HepG2 (cell line): ENCODE data around the gene CELSR3. TPM values are rescaled to one million over a fixed set of nuclear protein-coding genes. Genes with fewer than 3 reads are reported as not detected.
A peak's percentile ranks its signal among the peaks of the same experiment; 100 is the strongest.

Experiments
- ARNT ChIP-seq: fragments of 450-650 bp; IDR thresholded peaks from 2 replicates; pipeline ENCODE4 v1.6.1; 2017
- MTA1 ChIP-seq: sonication (generic); formaldehyde crosslinking; IDR thresholded peaks from 2 replicates; pipeline ENCODE4 v1.4.0; 2020; ENCODE audit warnings: missing genetic modification reagents, mild to moderate bottlenecking, borderline replicate concordance
- NR2F2 ChIP-seq: IDR thresholded peaks from 2 replicates; pipeline ENCODE4 v1.6.1; 2012; ENCODE audit warnings: low read depth, inconsistent platforms, borderline replicate concordance
- PLRG1 ChIP-seq: fragments of 450-650 bp; conservative IDR thresholded peaks from 2 replicates; pipeline ENCODE4 v1.6.1; 2016
- RCOR2 ChIP-seq: IDR thresholded peaks from 2 replicates; pipeline ENCODE4 v1.6.1; 2016; ENCODE audit warnings: missing biosample characterization, missing genetic modification reagents
- RFX1 ChIP-seq: fragments of 450-650 bp; IDR thresholded peaks from 2 replicates; pipeline ENCODE4 v1.6.1; 2017
- SYNCRIP ChIP-seq: fragments of 200-400 bp; formaldehyde crosslinking; IDR thresholded peaks from 2 replicates; pipeline ENCODE4 v1.6.1; 2018; ENCODE audit warnings: mild to moderate bottlenecking, low read depth, low read length; ENCODE audit not compliant: insufficient read depth
- TAF15 ChIP-seq: fragments of 200-400 bp; formaldehyde crosslinking; IDR thresholded peaks from one replicate; pipeline ENCODE4 v1.6.1; 2018; ENCODE audit warnings: mild to moderate bottlenecking, low read depth, low read length; ENCODE audit not compliant: poor library complexity, severe bottlenecking
- ZNF24 ChIP-seq: fragments of 450-650 bp; IDR thresholded peaks from 2 replicates; pipeline ENCODE4 v1.6.1; 2017; ENCODE audit warnings: antibody characterized with exemption, mild to moderate bottlenecking
- ZNF253 ChIP-seq: sonication (generic); formaldehyde crosslinking; IDR thresholded peaks from 2 replicates; pipeline ENCODE4 v1.8.0; 2022; ENCODE audit warnings: mild to moderate bottlenecking, missing genetic modification reagents, borderline replicate concordance
- ZNF317 ChIP-seq: sonication (generic); formaldehyde crosslinking; IDR thresholded peaks from 2 replicates; pipeline ENCODE4 v1.5.0; 2020; ENCODE audit warnings: mild to moderate bottlenecking, missing genetic modification reagents
- ZNF549 ChIP-seq: sonication (generic); formaldehyde crosslinking; IDR thresholded peaks from 2 replicates; pipeline ENCODE4 v1.5.0; 2020; ENCODE audit warnings: missing genetic modification reagents
- polyA plus RNA-seq, 8 experiments: library from polyadenylated mRNA; depleted of rRNA in 3 of 8; stranded (reverse) in 7 of 8; unstranded in 1 of 8; fragments of >200 nt; fragmentation: Illumina TruSeq in 4 of 8; extraction: Trizol in 4 of 8; gene quantifications; 2 replicates each; pipeline versions ENCODE4 v1.2.1 to v1.2.3, GENCODE V29; 2011 to 2016; ENCODE audit warnings: low read depth in 4 of 8, missing spikeins in 1 of 8, mixed read lengths in 1 of 8; ENCODE audit not compliant: insufficient read depth in 1 of 8
- total RNA-seq, 5 experiments: library from RNA; depleted of rRNA; stranded (reverse); fragments of >200 nt; fragmentation: Illumina TruSeq; extraction: Trizol; gene quantifications; 2 replicates each; pipeline ENCODE4 v1.2.3, GENCODE V29; 2016; ENCODE audit warnings: low read depth in 1 of 5
- TF ChIP-seq, protein P1 (sequence below): sonication (generic); formaldehyde crosslinking; IDR thresholded peaks from 2 replicates; pipeline ENCODE4 v1.4.0; 2020; ENCODE audit warnings: missing genetic modification reagents

CELSR3 gene
- total and polyA plus RNA-seq, 2 of the 13 experiments (the other 11 are each of a cell fraction or from before 2014, with no cell fraction given): 5.4 to 6.7 TPM

DNA sequence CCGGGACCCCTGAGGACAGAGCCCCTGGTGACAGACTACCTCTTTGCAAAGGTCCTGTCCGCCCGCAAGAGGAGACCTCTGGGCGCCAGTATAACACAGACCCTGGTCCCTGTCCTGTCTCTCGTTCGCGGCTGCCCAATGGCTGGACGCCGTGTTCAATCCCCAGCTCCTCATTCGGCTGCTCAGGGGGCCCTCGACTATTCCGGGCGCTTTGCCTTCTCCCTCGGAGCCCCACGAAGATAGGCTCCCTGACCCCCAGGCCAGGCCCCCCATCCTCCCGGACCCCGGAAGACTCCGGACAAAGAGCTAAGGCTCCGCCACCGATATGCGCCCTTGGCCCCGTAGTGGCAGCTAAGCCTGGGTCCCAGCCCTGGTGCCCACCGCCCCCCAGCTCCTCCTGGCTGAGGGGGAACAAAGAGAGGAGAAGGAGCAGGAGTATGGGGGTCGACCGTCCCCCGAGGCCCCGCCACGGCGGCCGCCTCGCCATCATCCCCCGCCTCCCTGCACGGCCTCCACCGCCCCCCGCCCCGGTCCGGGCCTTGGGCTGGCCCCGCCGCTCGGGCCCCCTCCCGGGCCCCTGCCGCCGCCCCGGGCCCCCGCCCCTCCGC is 437 bp downstream of the CELSR3 start (continued):
- TF ChIP-seq, protein P1, sequence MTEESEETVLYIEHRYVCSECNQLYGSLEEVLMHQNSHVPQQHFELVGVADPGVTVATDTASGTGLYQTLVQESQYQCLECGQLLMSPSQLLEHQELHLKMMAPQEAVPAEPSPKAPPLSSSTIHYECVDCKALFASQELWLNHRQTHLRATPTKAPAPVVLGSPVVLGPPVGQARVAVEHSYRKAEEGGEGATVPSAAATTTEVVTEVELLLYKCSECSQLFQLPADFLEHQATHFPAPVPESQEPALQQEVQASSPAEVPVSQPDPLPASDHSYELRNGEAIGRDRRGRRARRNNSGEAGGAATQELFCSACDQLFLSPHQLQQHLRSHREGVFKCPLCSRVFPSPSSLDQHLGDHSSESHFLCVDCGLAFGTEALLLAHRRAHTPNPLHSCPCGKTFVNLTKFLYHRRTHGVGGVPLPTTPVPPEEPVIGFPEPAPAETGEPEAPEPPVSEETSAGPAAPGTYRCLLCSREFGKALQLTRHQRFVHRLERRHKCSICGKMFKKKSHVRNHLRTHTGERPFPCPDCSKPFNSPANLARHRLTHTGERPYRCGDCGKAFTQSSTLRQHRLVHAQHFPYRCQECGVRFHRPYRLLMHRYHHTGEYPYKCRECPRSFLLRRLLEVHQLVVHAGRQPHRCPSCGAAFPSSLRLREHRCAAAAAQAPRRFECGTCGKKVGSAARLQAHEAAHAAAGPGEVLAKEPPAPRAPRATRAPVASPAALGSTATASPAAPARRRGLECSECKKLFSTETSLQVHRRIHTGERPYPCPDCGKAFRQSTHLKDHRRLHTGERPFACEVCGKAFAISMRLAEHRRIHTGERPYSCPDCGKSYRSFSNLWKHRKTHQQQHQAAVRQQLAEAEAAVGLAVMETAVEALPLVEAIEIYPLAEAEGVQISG: no peak
- TF ChIP-seq ARNT: no peak
- peak; percentile 22 for TF ChIP-seq TAF15
- TF ChIP-seq SYNCRIP: no peak
- TF ChIP-seq RFX1: no peak
- no peak for TF ChIP-seq MTA1 (CRISPR knock-in tag)
- no peak for TF ChIP-seq PLRG1
- TF ChIP-seq ZNF24: no peak
- no peak for TF ChIP-seq NR2F2
- TF ChIP-seq ZNF549 (CRISPR knock-in tag): no peak
- TF ChIP-seq ZNF253: 0 out of 2 replicates have a peak, but pooled peaks have one; percentile 6
- TF ChIP-seq RCOR2 (CRISPR knock-in tag): no peak
- no peak for TF ChIP-seq ZNF317 (CRISPR knock-in tag)
- TF ChIP-seq, all 625 proteins: peak for 5
